Fibroblast of skin of scalp (primary cell): ENCODE results near the gene KRT31.
"Not testable (repeated sequence)": the region's sequence is repeated elsewhere in the genome, so short reads cannot be mapped to it uniquely, and the experiment has no call there.

Source experiments
- DNase-seq: peaks from one replicate; pipeline ENCODE4 v3.0.0-alpha.2; 2013

Gene KRT31

DNA sequence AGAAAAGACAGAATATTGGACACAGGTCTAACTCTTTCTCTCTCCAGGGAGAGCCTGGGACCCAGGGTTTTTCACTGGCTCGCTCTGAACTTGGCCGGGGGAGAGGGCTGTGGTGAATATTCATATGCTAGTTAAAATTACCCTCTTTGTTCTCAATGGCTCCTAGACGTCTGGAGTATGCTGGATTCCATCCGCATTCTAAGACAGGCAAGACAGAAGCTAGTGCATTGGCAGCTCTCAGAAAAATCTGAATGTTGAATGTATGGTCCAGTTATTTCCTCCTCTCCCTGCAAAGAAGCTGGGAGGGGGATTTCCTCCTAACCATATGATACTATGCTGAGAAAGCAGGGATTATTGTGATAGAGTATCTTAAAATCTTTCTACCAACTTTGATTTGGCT, 9.7 kb downstream of the KRT31 start:
- no peak for DNase-seq

DNA sequence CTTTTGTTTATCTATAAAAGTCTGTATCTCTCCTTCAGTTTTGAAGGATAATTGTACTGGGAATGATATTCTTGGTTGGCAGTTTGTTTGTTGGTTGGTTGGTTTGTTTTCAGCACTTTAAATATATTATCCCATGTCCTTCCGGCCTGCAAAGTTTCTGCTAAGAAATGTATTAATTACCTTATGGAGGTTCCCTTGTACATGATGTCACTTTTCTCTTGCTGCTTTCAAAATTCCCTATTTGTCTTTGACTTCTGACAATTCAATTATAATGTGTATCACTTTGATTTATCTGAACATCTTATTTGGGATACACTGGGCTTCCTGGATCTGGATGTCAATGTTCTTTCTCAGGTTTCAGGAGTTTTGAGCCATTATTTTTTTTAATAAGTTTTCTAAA, 11.2 kb downstream of the KRT31 start:
- no peak for DNase-seq

DNA sequence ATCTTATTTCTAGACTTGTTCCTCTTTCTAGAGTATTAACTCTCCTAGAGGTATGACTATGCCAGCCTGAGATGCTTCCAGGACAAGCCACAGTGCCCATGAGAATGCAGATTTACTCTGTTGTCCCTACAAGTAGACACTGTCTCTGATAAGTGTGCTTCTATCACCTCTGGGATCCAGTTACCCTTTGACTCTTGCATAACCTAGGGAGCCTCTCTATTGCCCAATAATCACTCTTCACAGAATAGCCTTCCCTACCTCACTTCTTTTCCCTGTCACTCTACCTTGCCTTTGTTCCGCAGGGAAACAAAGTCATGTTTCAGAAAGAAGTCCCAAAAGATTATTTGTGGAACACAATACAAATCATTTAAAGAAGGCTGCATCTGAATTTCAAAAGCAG, 13.7 kb downstream of the KRT31 start:
- no peak for DNase-seq

DNA sequence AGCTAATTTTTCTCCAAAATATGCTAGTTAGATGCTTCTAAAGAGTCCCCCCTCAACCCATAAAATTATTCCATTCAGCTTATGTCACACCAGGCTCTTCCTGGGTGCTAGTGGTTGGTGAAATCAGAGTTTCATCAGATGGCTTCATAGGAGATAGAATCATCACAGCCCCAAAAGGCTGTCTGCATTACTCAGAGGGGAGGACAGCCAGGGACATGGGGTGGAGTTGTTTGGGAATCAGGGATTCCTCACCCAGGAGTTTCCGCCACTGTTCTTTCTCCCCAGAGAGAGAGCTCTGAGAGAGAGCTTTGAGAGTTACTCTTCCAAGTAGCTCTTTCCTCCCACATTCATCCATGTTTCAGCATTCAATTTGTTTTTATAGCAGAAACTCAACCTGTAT, 15.0 kb downstream of the KRT31 start:
- peak; percentile 88 for DNase-seq

DNA sequence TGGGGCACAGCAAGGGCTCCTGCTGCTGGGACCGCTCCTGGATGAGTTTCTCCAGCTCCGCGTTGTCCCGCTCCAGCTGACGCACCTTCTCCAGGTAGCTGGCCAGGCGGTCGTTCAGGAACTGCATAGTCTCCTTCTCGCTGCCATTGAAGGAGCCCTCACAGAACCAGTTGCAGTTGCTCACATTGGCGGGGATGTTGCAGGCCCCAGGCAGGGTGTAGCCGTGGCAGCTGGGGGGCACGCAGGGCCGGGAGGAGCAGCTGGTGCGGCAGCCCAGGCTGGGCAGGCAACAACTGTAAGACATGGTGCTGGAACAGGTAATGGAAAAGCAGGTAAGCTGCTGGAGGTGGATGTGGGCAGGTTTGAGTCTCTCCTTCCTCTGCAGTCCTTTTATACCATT, 15.5 kb downstream of the KRT31 start, which contains the start of gene KRT34:
Gene KRT34, minus strand, starts transcription at position 364 of the 400 bp plus-strand sequence. Its CDS starts 60 bp downstream, at position 304.
- not testable (repeated sequence) for DNase-seq

DNA sequence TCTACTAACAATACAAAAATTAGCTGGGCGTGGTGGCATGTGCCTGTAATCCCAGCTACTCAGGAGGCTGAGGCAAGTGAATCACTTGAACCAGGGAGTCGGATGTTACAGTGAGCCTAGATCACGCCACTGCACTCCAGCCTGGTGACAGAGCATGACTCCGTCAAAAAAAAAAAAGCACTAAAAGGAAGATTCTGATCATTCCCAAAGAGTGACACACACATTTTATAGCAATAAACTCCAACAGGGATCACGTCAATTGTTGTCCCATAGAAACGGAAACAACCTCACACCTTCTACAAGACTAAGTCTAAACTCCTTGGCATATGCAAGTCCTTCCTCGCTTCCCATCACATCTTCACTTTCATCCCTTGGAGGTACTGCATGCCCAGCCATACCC, 17.3 kb downstream of the KRT31 start:
- DNase-seq = peak; percentile 90

DNA sequence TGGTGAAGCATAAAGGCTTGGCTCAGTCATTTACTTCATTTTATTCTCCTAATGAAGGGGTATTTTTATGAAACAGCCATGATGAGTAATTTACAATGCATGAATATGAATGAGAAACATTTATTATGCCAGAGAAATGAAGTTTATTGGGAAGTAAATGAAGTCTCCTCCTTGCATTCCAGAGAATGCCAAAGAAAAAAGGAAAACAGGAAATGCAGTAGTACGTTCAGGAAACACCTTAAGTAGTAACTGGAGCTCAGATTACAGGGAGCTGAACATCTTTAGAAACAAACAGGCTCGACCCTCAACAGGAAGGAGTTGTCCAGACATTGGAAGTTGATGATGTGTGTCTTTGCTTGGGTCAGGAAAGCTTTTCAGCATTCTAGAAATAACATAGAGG, 19.9 kb downstream of the KRT31 start:
- no peak for DNase-seq

DNA sequence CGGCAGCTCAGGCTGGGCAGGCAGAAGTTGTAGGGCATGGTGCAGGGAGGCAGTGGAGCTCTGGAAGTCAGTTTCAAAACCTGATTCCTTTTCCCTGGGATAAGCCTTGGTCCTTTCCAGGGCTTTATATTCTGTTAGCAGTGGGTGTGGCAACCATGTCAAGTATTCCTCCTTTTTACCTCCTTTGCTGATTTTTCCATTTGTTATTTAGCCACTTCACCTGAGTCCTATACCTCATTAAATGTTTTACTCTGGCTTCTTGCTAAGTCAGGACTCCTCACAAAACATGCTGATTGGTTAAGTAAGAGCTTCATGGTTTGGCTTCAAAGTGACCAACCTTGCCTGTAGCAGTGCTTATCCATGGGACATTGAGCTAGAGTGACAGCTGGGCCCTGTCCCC, 27.7 kb downstream of the KRT31 start, which contains the start of gene KRT33B:
Gene KRT33B, minus strand, starts transcription at position 101 of the 400 bp plus-strand sequence. Its CDS starts 63 bp downstream, at position 38.
- no peak for DNase-seq

DNA sequence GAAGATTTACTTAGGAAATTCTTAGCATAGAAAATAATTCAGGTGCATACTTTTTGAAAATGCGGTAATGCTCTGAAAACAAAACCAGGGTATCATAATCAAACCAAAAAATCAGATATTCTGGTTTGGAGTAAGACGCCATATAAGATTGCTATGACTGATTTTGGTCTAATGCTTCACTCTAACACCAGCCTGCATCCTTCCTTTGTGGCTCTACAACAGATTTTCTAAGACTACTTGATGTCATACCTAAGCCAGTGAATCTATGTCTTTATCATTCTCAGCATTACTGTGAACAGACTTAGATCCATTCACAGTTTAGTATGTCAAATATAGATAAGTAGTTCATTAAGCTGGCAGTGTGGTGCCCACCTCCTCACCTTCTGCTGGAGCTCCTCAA, 28.4 kb downstream of the KRT31 start:
- DNase-seq = no peak

DNA sequence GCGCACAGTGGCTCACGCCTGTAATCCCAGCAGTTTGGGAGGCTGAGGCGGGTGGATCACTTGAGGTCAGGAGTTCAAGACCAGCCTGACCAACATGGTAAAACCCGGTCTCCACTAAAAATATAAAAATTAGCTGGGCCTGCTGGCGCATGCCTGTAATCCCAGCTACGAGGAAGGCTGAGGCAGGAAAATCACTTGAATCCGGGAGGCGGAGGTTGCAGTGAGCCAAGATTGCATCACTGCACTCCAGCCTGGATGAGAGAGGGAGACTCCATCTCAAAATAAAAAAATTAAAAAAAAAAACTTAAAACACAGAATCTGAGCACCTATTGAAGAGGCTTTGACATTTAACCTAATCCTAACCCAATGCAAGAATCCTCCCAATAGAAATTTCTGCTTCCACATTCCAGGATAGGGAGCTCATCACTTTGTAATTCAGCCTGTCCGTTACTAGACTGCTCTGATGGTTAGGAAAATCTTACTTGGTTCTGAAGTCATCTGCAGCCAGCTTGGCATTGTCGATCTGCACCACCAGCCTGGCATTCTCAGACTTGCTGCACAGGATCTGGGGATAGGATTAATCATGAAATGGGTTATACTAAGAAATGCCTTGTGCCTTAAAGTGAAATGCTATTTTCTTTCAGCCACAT, 29.9 kb downstream of the KRT31 start:
- DNase-seq = peak; percentile 82

DNA sequence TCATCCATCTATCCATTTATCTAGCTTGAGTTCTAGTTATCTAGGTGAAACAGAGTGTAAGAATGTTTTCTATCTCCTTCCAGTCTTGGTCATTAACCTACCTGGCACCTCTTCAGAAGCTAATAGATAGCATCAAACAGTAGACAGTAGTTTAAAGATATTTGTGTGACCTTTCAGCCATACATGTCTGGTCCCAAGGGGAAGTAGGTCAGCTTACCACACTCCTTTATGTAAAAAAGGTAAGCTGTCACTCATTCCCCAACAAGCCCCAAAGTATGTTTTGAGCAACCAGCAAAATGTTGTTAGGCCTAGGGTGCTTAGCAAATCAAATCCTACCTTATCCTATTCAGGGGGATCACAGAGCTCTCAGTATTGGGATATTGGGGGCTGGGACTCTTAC, 31.3 kb downstream of the KRT31 start:
- DNase-seq = no peak

DNA sequence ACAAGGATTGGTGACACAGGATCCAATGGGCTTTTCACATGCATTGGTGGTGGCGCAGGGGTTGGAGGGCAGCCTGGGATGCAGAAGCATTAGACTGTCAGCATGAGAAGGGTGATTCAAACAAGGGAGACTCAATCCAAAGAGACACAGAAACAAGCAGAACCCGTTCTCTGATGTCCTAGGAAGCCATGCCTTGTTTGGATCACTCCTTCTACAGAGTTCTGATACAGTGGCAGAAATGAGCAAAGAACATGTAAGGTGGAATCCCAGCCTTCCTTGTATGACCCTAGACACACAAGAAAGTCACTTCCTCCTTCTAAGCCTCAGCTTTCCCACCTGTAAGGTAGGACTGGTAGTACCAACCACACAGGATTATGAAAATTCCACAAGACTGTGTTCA, 33.5 kb downstream of the KRT31 start:
- DNase-seq = no peak

DNA sequence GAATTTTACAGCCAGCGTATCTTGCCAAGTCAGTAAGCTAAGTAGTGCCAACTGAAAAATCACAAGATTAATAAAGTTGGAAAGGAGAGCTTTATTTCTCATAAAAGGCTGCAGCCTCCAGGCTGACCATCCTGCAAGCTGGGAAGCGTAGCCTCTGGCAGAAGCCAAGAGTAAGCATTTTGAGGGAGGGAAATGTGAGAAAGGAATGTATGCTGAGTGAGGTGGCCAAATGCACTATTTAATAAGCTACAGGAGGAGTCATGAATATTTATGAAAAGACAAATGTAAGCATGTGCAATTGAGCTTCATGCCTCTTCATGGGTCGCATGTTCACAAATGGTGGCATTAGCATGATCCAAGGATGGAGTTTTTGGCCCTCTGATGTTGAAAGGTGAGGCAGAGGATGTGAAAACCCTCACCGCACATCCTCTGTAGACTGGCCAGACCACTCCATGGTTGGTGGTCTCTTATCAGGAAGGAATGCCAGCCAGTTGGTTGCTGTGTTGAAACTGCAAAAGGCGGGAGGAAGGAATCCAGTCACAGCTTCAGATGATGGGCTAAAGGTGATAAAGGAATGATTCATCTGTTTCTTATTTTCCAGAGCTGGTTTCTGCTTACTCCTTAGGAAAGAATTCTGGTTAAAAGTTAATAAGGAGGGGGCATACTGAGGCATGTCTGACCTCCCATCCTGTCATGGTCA, 37.0 kb downstream of the KRT31 start:
- DNase-seq = peak; percentile 41

DNA sequence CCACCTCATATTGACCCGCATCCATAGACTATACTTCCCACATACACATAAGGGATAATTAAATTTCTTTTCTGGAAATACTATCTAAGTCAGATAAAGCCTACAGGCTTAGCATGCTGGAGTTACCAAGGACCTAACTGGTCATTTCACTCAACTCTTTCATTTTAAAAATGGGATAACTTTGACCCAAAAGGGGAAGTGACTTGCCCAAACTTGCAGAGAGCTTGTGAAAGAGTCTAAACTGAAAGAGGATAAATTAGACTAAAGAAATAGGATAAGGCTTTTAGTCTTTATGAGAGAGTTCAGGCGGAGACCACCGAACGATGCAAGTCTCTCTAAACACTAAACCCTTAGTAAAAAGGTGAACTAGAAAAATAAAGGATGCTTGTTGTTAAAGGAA, 42.9 kb downstream of the KRT31 start:
- DNase-seq = no peak

DNA sequence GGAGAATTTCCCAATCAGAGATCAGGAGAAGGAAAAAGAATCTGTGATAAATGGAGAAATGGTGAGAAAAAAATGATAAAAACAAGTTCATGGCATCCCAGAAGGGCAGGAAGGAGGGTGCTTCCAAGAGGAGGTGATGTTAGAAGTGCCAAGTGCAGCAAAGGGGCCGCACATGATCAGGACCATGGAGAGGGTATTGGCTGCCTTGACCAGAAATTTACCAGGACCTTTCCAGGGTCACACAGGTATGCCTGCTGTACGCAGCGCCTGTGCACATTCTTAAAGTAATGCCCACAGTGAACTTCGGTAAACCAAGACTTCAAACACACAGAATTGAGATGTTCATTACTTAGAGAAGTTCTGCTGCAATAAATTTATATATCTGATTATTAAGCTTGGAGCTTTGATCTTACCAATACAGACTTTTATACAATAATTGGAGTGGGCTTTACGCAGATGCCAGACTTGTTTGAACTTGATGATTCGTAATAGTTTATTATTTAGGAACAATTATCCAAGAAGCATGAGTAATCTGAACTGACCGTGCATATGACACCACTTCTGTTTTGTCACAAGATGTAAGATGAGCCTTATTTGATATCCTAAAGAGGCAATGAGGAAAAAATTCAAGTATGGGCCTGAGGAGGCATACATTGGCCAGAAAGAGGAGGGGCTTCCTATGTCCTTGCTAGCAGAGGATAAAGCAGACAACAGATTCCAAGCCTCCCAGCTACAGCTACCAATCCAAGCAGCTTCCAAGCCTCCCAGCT, 44.6 kb downstream of the KRT31 start:
- DNase-seq = no peak

DNA sequence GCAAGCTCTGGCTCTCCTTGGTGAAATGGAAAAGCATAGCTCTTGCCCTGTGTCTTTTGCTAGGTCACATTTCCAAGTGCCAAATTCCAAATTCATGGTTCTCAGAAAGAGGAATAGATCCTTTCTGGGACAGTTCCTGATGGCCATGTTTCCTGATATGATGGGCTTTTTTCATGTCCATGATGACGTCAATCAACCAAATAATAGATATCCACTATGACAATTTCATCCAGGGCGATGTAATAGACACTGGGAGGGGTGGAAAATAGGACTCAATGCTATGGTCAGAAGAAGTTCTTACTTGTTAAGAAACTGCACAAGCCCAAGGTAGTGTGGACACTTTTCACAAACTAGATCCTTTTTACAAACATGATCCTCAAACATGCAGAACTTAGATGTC, 46.2 kb downstream of the KRT31 start:
- DNase-seq = no peak

DNA sequence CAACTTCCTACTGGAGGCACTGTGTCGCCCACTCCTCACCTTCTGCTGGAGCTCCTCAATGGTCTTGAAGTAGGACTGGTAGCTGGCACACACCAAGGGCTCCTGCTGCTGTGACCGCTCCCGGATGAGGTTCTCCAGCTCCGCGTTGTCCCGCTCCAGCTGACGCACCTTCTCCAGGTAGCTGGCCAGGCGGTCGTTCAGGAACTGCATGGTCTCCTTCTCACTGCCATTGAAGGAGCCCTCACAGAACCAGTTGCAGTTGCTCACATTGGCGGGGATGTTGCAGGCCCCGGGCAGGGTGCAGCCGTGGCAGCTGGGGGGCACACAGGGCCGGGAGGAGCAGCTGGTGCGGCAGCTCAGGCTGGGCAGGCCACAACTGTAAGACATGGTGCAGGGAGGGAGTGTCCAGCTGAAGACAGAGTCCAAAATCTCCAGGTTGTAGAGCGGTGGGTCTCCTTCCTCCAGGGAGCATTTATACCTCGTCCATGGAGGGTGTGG, 47.0 kb downstream of the KRT31 start, which contains the start of gene KRT33A:
Gene KRT33A, minus strand, starts transcription at position 448 of the 498 bp plus-strand sequence. Its CDS starts 61 bp downstream, at position 387.
- DNase-seq = not testable (repeated sequence)

DNA sequence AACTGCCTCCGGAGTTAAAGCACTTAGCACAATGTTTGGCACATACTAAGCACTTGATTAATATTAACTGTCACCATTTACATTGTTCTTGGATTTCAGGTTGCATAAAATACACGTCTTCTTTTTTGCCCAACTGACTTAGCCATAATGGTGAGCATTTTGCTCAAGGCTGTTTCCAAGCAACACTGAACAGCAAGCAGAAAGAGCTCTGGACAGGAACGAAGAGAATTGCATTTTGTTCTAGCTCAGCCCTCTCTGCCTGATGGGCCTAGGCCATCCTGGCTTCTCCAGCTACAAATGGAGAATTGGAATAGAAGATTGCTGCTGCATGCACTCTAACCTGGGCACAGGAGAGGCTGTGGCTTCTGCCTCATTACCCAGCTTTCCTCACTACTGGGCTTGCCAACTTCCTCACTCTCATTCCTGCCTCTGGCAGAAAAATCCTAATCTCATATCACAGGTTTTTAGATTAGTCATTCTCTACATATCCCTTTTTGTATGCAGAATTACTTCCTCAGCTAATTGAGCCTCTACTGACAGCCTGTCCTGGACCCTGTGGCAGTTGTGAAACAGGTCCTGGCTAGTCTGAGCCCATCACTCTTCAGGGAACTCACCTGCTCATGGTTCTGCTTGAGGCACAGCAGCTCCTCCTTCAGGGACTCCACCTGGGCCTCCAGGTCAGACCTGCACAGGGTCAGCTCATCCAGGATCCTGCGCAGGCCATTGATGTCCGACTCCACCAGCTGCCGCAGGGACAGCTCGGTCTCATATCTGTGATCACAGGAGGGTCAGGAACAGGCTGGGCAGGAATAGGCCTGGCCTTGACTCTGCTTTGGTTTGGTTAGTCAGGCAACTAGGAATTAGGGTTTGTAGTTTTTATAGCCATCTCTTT, 49.3 kb downstream of the KRT31 start:
- no peak for DNase-seq

DNA sequence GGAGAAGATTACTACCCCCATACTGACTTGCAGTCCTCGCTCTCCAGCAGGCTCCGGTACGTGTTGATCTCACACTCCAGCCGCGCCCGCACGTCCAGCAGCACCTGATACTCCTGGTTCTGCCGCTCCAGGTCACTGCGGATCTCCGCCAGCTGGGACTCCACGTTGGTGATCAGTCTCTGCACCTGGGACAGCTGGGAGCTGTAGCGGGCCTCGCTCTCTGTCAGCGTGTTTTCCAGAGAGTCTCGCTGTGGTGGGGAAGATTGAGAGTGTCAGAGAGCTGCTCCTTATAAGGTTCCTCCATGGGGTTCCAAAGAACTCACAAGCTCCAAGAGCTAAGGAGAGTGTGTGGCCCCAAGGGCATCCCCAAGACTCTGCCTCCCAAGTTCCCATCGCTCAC, 51.0 kb downstream of the KRT31 start:
- DNase-seq = not testable (repeated sequence)

DNA sequence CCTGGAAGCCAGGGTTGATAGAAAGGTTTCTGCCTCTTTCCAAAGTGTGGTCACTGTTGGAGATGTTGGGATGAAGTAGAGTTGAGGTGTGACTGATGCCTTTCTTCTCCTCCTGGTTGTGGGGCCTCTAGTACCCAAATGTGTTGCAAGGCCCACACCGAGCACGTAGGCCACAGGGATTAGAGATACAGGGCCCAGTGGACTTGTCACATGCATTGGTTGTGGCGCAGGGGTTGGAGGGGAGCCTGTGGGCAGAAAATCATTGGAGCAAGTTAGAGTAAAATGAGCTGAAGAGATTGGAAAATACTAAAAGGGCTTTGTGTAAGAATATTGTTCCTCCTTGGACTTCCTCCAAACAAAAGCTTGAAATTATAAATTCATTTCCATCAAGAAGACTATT, 51.4 kb downstream of the KRT31 start:
- DNase-seq = no peak
